ENCODE data around the gene TSPYL4. TPM values are rescaled to one million over a fixed set of nuclear protein-coding genes. Genes with fewer than 3 reads are reported as not detected.

Gene TSPYL4
- polyA plus RNA-seq, 1 donor (not counting 4 experiments of a cell fraction or from before 2014, with no cell fraction given), result 8.1 TPM

DNA sequence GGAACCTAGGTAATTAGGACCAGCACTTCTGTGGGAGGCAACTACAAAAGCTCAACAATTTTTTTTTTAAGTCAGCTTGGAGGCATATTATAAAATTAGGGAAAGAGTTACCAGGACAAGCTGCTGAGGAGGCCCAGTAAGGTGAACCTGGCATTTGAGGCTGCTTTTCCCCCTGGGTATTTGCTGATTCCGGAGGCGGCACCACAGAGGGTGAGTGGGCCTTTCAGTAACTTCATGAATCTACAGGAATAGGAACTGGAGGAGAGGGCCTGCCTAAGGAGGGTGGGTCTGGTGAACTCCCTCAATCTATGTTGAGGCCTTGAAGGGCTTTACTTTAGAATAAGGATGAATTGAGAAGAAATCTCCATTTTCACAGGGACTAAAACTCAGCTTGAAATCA lies 14.6 kb downstream of the TSPYL4 start:
- H4K20me1 ChIP-seq (ENCODE audit: control insufficient read depth, extremely low read depth, insufficient read depth, low read length), result no peaks in the 10 kb centered on the region
- DNase-seq (ENCODE audit: low read depth, low spot score), result no peak
- H3K9me3 ChIP-seq (ENCODE audit: control insufficient read depth, low read depth, low read length), result no peaks in the 10 kb centered on the region
- no peak overlapping the region for H3K4me3 ChIP-seq (ENCODE audit: control insufficient read depth in 2 of 3, extremely low read depth in 1 of 3, insufficient read depth in 2 of 3, low read depth in 1 of 3, low read length in 3 of 3)
- peaks cover 2% of the 10 kb centered on the region for H3K4me1 ChIP-seq (ENCODE audit: control insufficient read depth, extremely low read depth, insufficient read depth, low read length)
- no peak overlapping the region for H3K9ac ChIP-seq (ENCODE audit: control insufficient read depth, extremely low read depth, insufficient read depth, low read length)
- H3K9me1 ChIP-seq (ENCODE audit: control insufficient read depth, extremely low read depth, insufficient read depth, low read length), result no peaks in the 10 kb centered on the region
- no peak overlapping the region for H3K4me2 ChIP-seq (ENCODE audit: control insufficient read depth, extremely low read depth, insufficient read depth, low read depth, low read length)
- peaks cover 0 to 4% of the 10 kb centered on the region in 2 experiments for H3K36me3 ChIP-seq (ENCODE audit: control insufficient read depth in 2 of 2, extremely low read depth in 1 of 2, insufficient read depth in 2 of 2, low read length in 2 of 2)
- H2AFZ ChIP-seq (ENCODE audit: control insufficient read depth, low read length), result no peak overlapping the region
- TF ChIP-seq EZH2 (IDR thresholded peaks at IDR 0.05; ENCODE audit: low read length) (no peak), CTCF (optimal IDR thresholded peaks at IDR 0.05 in 1 of 3, IDR thresholded peaks at IDR 0.05 in 1 of 3, conservative IDR thresholded peaks at IDR 0.05 in 1 of 3; ENCODE audit: extremely low read depth in 1 of 3, insufficient read depth in 2 of 3, low read length in 3 of 3) (no peak)
- no peak overlapping the region for H3K27ac ChIP-seq (ENCODE audit: control insufficient read depth, insufficient read depth, low read length)
- H3K79me2 ChIP-seq (ENCODE audit: control insufficient read depth, insufficient read depth, low read length), result no peaks in the 10 kb centered on the region
- no peak for FAIRE-seq
- dilution Hi-C loops (cut with MboI; ENCODE audit: extremely low pct_ligation_motif_present, low sequenced_read_pairs), result no loop called here
- H3K27me3 ChIP-seq (ENCODE audit: control insufficient read depth, extremely low read depth, insufficient read depth, low read length), result no peaks in the 10 kb centered on the region

DNA sequence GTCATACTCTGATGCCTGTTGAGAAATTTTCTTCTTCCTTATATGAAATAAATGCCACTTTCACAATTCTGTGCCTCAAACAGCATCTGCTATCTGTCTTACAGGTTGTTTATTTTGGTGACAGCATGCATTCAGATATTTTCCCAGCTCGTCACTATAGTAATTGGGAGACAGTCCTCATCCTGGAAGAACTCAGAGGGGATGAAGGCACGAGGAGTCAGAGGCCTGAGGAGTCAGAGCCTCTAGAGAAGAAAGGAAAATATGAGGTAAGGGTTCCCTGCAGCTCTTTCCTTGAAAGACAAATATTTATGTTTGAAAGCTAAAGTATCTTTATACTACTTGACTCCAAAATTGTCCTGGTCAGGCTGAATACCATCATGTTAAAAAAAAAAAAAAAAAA lies 15.8 kb downstream of the TSPYL4 start:
- Histone ChIP-seq H3K27me3 (ENCODE audit: control insufficient read depth, extremely low read depth, insufficient read depth, low read length) (no peaks in the 10 kb centered on the region), H3K9ac (ENCODE audit: control insufficient read depth, extremely low read depth, insufficient read depth, low read length) (no peak overlapping the region), H3K9me3 (ENCODE audit: control insufficient read depth, low read depth, low read length) (no peaks in the 10 kb centered on the region), H3K4me1 (ENCODE audit: control insufficient read depth, extremely low read depth, insufficient read depth, low read length) (peaks cover 2% of the 10 kb centered on the region), H2AFZ (ENCODE audit: control insufficient read depth, low read length) (no peak overlapping the region), H3K36me3 (ENCODE audit: control insufficient read depth in 2 of 2, extremely low read depth in 1 of 2, insufficient read depth in 2 of 2, low read length in 2 of 2) (peaks cover 0 to 4% of the 10 kb centered on the region in 2 experiments), H3K79me2 (ENCODE audit: control insufficient read depth, insufficient read depth, low read length) (no peaks in the 10 kb centered on the region), H3K4me2 (ENCODE audit: control insufficient read depth, extremely low read depth, insufficient read depth, low read depth, low read length) (no peak overlapping the region), H3K4me3 (ENCODE audit: control insufficient read depth in 2 of 3, extremely low read depth in 1 of 3, insufficient read depth in 2 of 3, low read depth in 1 of 3, low read length in 3 of 3) (no peak overlapping the region), H3K27ac (ENCODE audit: control insufficient read depth, insufficient read depth, low read length) (no peak overlapping the region), H3K9me1 (ENCODE audit: control insufficient read depth, extremely low read depth, insufficient read depth, low read length) (no peaks in the 10 kb centered on the region), H4K20me1 (ENCODE audit: control insufficient read depth, extremely low read depth, insufficient read depth, low read length) (no peaks in the 10 kb centered on the region)
- dilution Hi-C loops (cut with MboI; ENCODE audit: extremely low pct_ligation_motif_present, low sequenced_read_pairs), result no loop called here
- TF ChIP-seq CTCF (optimal IDR thresholded peaks at IDR 0.05 in 1 of 3, IDR thresholded peaks at IDR 0.05 in 1 of 3, conservative IDR thresholded peaks at IDR 0.05 in 1 of 3; ENCODE audit: extremely low read depth in 1 of 3, insufficient read depth in 2 of 3, low read length in 3 of 3), result no peak
- no peak for TF ChIP-seq EZH2 (IDR thresholded peaks at IDR 0.05; ENCODE audit: low read length)
- DNase-seq (ENCODE audit: low read depth, low spot score), result no peak
- no peak for FAIRE-seq
